Memory B cell (primary cell): ENCODE data around the gene GTF2I.
"Not testable (repeated sequence)": the region's sequence is repeated elsewhere in the genome, so short reads cannot be mapped to it uniquely, and the experiment has no call there.

Experiments used
- ATAC-seq: fragments of 150-1000 bp; cut with Tn5 transposase; 2 replicates; pipeline ENCODE4 v1.10.0; 2021; ENCODE audit warnings: low read depth, mild to moderate bottlenecking, moderate library complexity
- DNase-seq, 2 donors: peaks; one replicate each; pipeline ENCODE4 v3.0.0; 2022; ENCODE audit warnings: low spot score in 2 of 2
- H3K27ac Mint-ChIP-seq: one replicate; pipeline ENCODE4 v1.8.0; 2022; ENCODE audit warnings: mild to moderate bottlenecking, moderate library complexity, mixed read lengths
- H3K27me3 Mint-ChIP-seq: one replicate; pipeline ENCODE4 v1.8.0; 2022; ENCODE audit warnings: mixed read lengths
- H3K36me3 Mint-ChIP-seq: one replicate; pipeline ENCODE4 v1.8.0; 2022; ENCODE audit warnings: mild to moderate bottlenecking, mixed read lengths
- H3K4me1 Mint-ChIP-seq: one replicate; pipeline ENCODE4 v1.8.0; 2022; ENCODE audit warnings: mixed read lengths
- H3K4me3 Mint-ChIP-seq: one replicate; pipeline ENCODE4 v1.8.0; 2022; ENCODE audit warnings: mild to moderate bottlenecking, moderate library complexity, mixed read lengths
- H3K9me3 Mint-ChIP-seq: one replicate; pipeline ENCODE4 v1.8.0; 2022; ENCODE audit warnings: mixed read lengths

The GTF2I gene

DNA sequence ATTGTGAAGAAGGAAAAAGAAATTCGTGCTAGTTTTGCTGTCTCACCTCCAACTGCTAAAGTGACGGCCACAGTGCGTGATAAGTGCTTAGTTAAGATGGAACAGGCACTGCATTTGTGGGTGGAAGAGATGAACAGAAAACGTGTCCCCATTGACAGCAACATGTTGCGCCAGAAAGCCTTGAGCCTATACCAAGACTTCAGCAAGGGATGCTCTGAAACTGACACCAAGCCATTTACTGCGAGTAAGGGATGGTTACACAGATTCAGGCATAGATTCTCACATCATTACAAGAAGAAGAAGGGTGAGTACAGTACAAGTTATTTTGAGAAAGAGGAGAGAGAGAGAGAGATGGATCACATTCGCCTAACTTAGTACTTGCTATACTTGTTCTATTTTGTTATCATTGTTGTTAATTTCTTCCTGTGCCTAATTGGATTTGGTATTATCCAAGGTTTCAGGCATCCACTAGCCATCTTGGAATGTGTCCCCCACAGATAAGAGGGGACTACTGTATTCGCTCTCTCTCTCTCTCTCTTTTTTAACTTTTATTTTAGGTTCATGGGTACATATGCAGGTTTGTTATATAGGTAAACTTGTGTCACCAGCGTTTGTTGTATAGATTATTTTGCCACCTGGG is 6.9 kb upstream of the GTF2I start:
- H3K27me3 Mint-ChIP-seq, H3K9me3 Mint-ChIP-seq, DNase-seq, H3K36me3 Mint-ChIP-seq: not testable (repeated sequence)
- H3K27ac Mint-ChIP-seq: peak overlapping the region; percentile 93
- ATAC-seq: peak; percentile 28
- H3K4me3 Mint-ChIP-seq: peak overlapping the region; percentile 84
- H3K4me1 Mint-ChIP-seq: peaks cover 21% of the 10 kb centered on the region

DNA sequence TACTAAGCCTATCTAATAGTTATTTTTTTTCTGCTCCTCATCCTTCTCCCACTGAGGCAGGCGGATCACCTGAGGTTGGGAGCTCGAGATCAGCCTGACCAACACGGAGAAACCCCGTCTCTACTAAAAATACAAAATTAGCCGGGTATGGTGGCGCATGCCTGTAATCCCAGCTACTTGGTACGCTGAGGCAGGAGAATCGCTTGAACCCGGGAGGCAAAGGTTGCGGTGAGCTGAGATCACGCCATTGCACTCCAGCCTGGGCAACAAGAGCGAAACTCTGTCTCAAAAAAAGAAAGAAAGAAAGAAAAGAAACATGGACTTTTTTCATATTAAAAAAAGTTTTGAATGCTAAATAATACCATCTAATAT is 6.4 kb upstream of the GTF2I start:
- ATAC-seq, H3K4me3 Mint-ChIP-seq, H3K27ac Mint-ChIP-seq: not testable (repeated sequence)

DNA sequence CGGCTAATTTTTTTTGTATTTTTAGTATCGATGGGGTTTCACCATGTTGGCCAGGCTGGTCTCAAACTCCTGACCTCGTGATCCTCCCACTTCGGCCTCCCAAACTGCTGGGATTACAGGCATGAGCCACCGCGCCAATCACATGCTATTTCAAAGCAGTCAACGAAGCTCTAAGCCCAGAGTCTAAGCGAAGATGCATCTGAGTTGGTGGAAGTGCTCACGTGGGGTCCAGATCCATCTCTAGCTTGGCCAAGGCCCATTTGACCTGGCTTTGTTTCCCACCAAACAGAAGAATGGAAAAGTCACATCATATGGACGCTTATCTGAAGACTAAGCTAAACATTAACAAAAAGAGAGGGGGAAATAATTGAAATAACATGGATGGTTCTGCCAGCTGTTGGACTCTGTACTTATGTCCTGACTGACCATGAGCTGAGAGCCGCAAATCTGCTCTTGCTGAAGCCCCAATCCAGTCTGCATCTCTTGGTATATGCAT is 3.8 kb upstream of the GTF2I start:
- Mint-ChIP-seq H3K4me1 (peaks cover 28% of the 10 kb centered on the region), H3K27ac (no peak overlapping the region), H3K36me3 (no peaks in the 10 kb centered on the region), H3K4me3 (no peak overlapping the region), H3K9me3 (no peaks in the 10 kb centered on the region), H3K27me3 (no peaks in the 10 kb centered on the region)
- DNase-seq (no peak), ATAC-seq (no peak)

More for the DNA sequence above, 6.4 kb upstream of the GTF2I start:
- DNase-seq, H3K36me3 Mint-ChIP-seq, H3K27me3 Mint-ChIP-seq, H3K9me3 Mint-ChIP-seq: not testable (repeated sequence)
- H3K4me1 Mint-ChIP-seq: peaks cover 25% of the 10 kb centered on the region

DNA sequence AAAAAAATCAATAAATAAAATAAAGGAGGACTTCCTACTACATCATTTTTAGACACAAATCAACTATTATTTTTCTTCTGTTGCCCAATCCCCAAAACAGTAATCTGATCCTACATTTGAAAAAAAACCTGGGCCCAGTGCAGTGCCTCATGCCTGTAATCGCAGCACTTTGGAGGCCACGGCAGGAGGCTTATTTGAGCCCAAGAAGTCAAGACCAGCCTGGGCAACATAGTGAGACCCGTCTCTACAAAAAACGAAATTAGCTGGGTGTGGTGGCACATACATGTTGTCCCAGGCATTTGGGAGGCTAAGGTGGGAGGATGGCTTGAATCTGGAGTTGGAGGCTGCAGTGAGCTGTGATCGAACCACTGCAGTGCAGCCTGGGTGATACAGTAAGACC is 2.7 kb upstream of the GTF2I start:
- Mint-ChIP-seq H3K27ac (no peak overlapping the region), H3K4me3 (no peak overlapping the region), H3K27me3 (no peaks in the 10 kb centered on the region), H3K4me1 (peaks cover 25% of the 10 kb centered on the region), H3K9me3 (no peaks in the 10 kb centered on the region), H3K36me3 (no peaks in the 10 kb centered on the region)
- ATAC-seq (no peak), DNase-seq (no peak)

DNA sequence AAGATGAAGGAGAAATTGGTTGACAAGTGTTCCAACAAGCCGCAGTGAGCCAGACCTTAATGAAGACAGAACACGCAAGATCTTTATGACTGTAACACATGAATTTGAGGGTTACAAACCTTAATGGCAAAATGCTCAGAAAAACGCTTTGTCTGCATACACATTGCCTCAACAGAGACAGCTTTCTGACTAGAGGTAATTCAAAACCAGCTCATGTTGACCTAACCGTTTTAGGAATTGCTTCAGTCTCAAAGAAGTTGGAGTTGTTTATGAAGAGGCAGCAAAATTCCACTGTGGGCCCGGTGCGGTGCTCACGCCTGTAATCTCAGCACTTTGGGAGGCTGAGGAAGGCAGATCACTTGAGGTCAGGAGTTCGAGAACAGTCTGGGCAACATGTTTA is 2.2 kb upstream of the GTF2I start:
- Mint-ChIP-seq H3K4me3 (peak overlapping the region; percentile 16), H3K27ac (peak overlapping the region; percentile 7), H3K4me1 (peaks cover 23% of the 10 kb centered on the region), H3K36me3 (no peaks in the 10 kb centered on the region), H3K27me3 (no peaks in the 10 kb centered on the region), H3K9me3 (no peaks in the 10 kb centered on the region)
- no peak for DNase-seq
- ATAC-seq: no peak

DNA sequence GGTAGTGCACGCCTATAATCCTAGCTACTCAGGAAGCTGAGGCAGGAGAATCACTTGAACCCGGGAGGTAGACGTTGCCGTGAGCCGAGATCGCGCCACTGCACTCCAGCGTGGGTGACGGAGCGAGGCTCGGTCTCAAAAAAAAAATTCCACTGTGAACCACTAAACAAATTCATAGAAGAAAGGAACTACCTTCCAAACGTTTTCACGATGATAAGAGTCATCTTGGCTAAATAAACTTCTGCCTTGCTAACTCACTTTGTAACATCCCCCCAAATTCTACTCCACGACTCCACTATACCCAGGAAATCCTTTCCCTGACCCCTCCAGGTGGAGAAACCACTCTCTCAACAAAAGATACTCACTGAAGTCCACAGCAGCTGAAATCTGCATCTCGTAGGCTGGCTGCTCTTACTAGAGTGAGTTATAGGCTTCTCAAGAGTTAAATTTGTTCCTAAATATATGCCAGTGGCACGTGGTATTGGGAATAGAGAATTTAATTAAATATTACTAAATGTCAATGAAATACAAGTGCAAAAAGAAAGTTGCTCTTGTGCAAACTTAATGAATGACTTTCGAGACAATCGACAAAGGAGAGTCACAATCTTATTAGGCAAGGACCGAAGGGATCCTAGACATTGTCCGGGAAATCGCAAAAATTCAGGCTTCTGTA is 1.6 kb upstream of the GTF2I start:
- Mint-ChIP-seq H3K4me1 (peaks cover 21% of the 10 kb centered on the region), H3K36me3 (no peaks in the 10 kb centered on the region), H3K4me3 (peak overlapping the region; percentile 88), H3K27me3 (no peaks in the 10 kb centered on the region), H3K27ac (peak overlapping the region; percentile 89), H3K9me3 (no peaks in the 10 kb centered on the region)
- no peak for DNase-seq
- no peak for ATAC-seq

DNA sequence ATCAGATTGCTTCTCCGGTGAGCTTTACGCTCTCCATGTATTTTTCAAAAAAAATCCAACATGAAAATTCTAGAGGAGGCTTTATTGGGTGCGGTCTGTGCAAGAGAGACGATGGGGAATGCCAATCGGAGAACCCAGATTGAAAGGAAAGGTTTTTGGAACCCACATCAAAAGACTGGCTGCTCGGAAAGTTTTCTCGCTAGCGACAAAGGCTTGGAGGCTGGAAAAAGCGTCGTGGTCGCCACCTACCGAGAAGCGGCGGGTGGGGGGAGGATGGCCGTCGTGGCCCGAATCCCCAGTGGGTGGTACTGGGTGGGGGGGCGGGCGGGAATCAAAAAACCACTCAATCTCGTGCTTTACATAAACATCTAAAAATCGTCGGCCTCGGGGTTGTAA is 1.1 kb upstream of the GTF2I start:
- Mint-ChIP-seq H3K36me3 (no peaks in the 10 kb centered on the region), H3K4me1 (peaks cover 25% of the 10 kb centered on the region), H3K9me3 (no peaks in the 10 kb centered on the region), H3K4me3 (peak overlapping the region; percentile 88), H3K27me3 (no peaks in the 10 kb centered on the region), H3K27ac (peak overlapping the region; percentile 89)
- DNase-seq (no peak), ATAC-seq (no peak)

DNA sequence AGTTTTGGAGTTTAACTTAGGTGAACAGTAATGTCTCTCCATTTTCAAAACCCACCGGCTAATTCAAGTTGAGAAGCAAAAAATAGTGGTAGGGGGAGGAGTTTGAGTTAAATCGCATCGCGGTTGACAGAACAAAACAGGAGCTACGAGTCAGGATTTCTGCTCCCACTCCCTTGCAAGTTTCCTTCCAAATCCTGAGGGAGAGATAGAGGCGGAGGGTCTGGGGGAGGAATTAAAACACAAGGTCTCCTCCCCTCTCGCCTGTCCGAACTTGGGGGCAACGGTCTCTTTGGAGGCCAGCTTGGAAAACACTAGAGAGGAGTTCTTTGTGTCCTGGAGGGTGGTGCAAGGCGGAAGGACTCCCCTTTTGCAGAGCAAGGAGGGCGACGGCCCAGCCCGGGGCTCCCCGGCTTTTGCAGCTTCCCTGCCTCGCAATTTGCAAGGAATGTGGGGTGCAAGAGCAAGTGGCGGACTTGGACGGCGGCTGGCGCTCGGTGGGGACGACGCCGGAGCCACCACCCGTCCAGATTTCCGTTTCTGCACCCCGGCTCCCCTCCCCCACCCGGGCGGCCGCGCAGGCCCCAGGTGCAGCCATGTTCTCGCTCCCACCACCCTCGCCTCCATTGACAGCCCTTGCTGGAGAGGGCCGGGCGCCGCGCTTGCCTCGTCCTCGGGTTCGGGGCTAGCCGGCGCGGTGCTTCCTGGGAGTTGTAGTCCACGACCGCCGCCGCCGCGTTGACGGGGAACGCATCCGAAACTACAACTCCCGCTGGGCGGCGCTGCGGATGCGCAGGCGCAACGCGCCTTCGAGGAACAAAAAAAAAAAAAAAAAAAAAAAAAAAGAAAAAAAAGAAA is 454 bp upstream of the GTF2I start:
- ATAC-seq: peak; percentile 65
- Mint-ChIP-seq H3K36me3 (no peaks in the 10 kb centered on the region), H3K27me3 (no peaks in the 10 kb centered on the region), H3K4me1 (peaks cover 28% of the 10 kb centered on the region), H3K4me3 (peak overlapping the region; percentile 88), H3K27ac (peak overlapping the region; percentile 89), H3K9me3 (no peaks in the 10 kb centered on the region)
- DNase-seq: peak; percentile 94 to 95

DNA sequence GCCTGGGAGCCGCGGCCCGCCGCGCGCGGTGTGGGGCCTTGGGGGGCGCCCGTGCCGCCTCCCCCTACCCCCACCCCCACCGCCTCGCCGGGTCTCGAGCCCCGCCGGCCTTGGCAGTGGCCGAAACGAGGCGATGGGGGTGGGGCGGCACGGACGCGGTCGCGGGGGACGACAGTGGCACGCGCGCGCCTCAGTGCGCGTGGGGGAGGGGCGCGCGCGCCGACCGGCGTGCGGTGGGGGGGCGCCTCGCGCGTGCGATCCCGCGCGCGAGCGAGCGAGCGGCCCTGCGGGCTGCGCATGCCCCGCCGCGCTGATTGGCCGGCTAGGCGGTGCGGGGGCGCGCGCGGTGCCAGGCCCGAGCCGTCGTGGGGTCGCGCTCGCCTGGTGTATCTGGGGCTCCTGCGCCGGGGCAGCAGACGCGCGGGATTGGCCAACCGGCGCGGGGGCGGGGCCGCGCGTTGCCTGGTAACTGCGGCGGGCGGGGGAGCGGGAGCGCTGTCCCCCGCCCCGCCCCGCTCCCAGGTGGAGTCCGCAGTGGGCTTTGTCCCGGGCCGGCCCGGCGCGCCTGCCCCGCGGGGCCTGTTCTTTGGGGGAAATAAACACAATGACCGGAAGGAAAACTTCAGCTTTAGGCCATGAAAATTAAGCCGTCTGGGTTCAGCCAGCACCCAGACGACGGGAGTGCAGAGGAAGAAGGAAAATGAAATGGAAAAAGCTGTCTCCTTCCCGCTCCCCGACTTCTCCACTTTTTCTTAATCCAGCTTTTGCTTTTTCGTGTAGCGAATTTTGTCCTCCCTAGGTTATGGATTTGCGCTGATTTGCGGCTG is 873 bp downstream of the GTF2I start:
- Mint-ChIP-seq H3K4me3 (peak overlapping the region; percentile 93), H3K4me1 (peaks cover 32% of the 10 kb centered on the region)

DNA sequence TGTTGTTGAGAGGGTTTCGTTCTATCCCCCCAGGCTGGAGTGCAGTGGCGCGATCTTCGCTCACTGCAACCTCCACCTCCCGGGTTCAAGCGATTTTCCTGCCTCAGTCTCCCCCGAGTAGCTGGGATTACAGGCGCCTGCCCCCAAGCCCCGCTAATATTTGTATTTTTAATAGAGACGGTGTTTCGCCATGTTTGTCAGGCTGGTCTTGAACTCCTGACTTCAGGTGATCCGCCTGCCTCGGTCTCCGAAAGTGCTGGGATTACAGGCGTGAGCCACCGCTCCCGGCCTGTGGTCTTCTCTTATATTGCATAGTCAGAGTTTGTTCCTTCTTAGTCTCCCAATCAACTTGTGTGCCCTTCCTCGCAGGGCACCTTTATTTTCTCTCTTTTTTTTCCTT is 2.7 kb downstream of the GTF2I start:
- not testable (repeated sequence) for ATAC-seq, H3K27me3 Mint-ChIP-seq, DNase-seq, H3K9me3 Mint-ChIP-seq, H3K36me3 Mint-ChIP-seq
- H3K27ac Mint-ChIP-seq: peak overlapping the region; percentile 95
- peaks cover 40% of the 10 kb centered on the region for H3K4me1 Mint-ChIP-seq
- peak overlapping the region; percentile 93 for H3K4me3 Mint-ChIP-seq

More for the DNA sequence above, 873 bp downstream of the GTF2I start:
- ATAC-seq: peak; percentile 41
- peak overlapping the region; percentile 95 for H3K27ac Mint-ChIP-seq
- H3K9me3 Mint-ChIP-seq: no peaks in the 10 kb centered on the region
- no peaks in the 10 kb centered on the region for H3K27me3 Mint-ChIP-seq
- peak; percentile 77 to 79 for DNase-seq
- no peaks in the 10 kb centered on the region for H3K36me3 Mint-ChIP-seq

DNA sequence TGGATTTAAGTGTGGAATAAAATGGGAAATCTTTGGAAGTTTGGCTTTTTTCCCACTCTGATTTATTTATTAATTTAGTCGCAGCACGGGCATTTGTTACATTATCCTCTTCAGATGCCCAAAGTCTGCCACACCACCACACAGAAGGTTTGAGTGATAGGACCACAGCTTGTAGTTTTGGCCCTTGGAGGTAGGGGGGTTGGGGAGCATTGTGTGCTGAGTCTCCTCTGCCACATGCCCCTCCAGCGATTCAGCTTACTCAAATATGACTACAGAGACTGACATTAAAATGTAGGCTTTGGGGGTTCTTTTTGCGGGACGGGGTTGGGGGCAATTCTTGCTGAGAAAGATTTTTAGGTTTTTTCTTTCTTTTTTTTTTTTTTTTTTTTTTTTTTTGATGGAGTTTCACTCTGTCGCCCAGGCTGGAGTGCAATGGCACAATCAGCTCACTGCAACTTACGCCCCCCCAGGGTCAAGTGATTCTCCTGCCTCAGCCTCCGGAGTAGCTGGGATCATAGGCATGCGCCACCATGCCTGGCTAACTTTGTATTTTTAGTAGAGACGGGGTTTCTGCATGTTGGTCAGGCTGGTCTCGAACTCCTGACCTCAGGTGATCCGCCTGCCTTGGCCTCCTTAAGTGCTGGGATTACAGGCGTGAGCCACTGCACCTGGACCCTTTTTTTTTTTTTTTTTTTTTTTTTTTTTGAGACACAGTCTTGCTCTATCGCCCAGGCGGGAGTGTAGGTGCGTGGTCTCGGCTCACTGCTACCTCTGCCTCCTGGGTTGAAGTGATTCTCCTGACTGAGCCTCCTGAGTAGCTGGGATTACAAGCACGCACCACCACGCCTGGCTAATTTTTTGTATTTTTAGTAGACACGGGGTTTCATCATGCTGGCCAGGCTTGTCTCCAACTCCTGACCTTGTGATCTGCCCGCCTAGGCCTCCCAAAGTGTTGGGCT is 4.6 kb downstream of the GTF2I start:
- Mint-ChIP-seq H3K27ac (peak overlapping the region; percentile 95), H3K4me3 (peak overlapping the region; percentile 93), H3K4me1 (peaks cover 39% of the 10 kb centered on the region)
- H3K27me3 Mint-ChIP-seq, H3K36me3 Mint-ChIP-seq, H3K9me3 Mint-ChIP-seq, DNase-seq, ATAC-seq: not testable (repeated sequence)

DNA sequence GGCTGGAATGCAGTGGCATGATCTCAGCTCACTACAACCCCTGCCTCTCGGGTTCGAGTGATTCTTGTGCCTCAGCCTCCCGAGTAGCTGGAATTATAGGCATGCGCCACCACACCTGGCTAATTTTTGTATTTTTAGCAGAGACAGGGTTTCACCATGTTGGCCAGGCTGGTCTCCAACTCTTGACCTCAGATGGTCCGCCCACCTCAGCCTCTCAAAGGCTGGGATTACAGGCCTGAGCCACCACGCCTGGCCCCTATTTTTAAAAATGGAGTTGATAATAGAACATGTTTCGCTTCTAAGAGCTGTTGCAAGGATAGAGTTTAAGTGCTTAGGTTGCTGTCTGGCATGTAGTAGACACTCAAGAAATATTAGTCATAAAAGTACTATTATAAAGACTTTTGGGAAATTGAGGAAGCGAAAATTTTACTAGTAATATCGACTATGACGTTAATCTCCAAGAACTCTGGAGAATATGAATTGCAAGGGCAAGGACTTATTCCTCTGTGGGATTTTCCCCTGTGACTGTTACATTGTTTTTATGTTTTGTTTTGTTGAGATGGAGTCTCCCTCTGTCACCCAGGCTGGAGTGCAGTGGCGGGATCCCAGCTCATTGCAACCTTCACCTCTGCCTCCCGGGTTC is 7.9 kb downstream of the GTF2I start:
- ATAC-seq (no peak), DNase-seq (no peak)
- H3K36me3 Mint-ChIP-seq: peaks cover 8% of the 10 kb centered on the region
- H3K9me3 Mint-ChIP-seq: no peaks in the 10 kb centered on the region
- no peak overlapping the region for H3K4me3 Mint-ChIP-seq
- H3K27me3 Mint-ChIP-seq: no peaks in the 10 kb centered on the region
- H3K4me1 Mint-ChIP-seq: peaks cover 40% of the 10 kb centered on the region
- peak overlapping the region; percentile 76 for H3K27ac Mint-ChIP-seq
